ENCODE measurements around the gene FOXA2.

- TF ChIP-seq EZH2 (IDR thresholded peaks at IDR 0.05; ENCODE audit: borderline replicate concordance, low read depth, low read length, severe bottlenecking) = no peak
- TF ChIP-seq, protein P1, sequence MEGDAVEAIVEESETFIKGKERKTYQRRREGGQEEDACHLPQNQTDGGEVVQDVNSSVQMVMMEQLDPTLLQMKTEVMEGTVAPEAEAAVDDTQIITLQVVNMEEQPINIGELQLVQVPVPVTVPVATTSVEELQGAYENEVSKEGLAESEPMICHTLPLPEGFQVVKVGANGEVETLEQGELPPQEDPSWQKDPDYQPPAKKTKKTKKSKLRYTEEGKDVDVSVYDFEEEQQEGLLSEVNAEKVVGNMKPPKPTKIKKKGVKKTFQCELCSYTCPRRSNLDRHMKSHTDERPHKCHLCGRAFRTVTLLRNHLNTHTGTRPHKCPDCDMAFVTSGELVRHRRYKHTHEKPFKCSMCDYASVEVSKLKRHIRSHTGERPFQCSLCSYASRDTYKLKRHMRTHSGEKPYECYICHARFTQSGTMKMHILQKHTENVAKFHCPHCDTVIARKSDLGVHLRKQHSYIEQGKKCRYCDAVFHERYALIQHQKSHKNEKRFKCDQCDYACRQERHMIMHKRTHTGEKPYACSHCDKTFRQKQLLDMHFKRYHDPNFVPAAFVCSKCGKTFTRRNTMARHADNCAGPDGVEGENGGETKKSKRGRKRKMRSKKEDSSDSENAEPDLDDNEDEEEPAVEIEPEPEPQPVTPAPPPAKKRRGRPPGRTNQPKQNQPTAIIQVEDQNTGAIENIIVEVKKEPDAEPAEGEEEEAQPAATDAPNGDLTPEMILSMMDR (IDR thresholded peaks at IDR 0.05; ENCODE audit: extremely low read depth in 1 of 2, insufficient read depth in 1 of 2, low read depth in 1 of 2, low read length in 2 of 2) = no peak
- TF ChIP-seq MYC (IDR thresholded peaks at IDR 0.05; ENCODE audit: low read depth, low read length) = no peak
- TF ChIP-seq MAX (IDR thresholded peaks at IDR 0.05; ENCODE audit: insufficient read depth, insufficient read length) = no peak
- TF ChIP-seq POLR2A (IDR thresholded peaks at IDR 0.05; ENCODE audit: low read depth, low read length) = no peak
- TF ChIP-seq JUN (IDR thresholded peaks at IDR 0.05; ENCODE audit: borderline replicate concordance, insufficient read depth, insufficient read length, low read depth) = no peak
- TF ChIP-seq FOS (IDR thresholded peaks at IDR 0.05; ENCODE audit: borderline replicate concordance, insufficient read depth, low read length) = no peak
Observed at GRCh38 chr20:22531756-22532155, 52.6 kb downstream of the FOXA2 start.
